ENCODE measurements around the gene HIGD1C.

The HIGD1C gene

GRCh38 chr12:50988871-50989270, 36.5 kb downstream of the HIGD1C start:
- TF ChIP-seq CTCF (IDR thresholded peaks at IDR 0.05) = no peak
- Mint-ChIP-seq H3K4me3 (no peak overlapping the region), H3K27me3 (ENCODE audit: low read depth, poor library complexity) (no peaks in the 10 kb centered on the region), H3K27ac (no peak overlapping the region), H3K9me3 (no peaks in the 10 kb centered on the region), H3K36me3 (ENCODE audit: low read depth) (peaks cover 42% of the 10 kb centered on the region), H3K4me1 (no peaks in the 10 kb centered on the region)
- DNase-seq = no peak

GRCh38 chr12:50990147-50990727, 37.9 kb downstream of the HIGD1C start:
- Mint-ChIP-seq H3K4me3 (no peak overlapping the region), H3K9me3 (no peaks in the 10 kb centered on the region), H3K27me3 (ENCODE audit: low read depth, poor library complexity) (no peaks in the 10 kb centered on the region), H3K4me1 (no peaks in the 10 kb centered on the region), H3K27ac (no peak overlapping the region), H3K36me3 (ENCODE audit: low read depth) (peaks cover 53% of the 10 kb centered on the region)
- TF ChIP-seq CTCF (IDR thresholded peaks at IDR 0.05) = no peak
- DNase-seq = no peak

DNA sequence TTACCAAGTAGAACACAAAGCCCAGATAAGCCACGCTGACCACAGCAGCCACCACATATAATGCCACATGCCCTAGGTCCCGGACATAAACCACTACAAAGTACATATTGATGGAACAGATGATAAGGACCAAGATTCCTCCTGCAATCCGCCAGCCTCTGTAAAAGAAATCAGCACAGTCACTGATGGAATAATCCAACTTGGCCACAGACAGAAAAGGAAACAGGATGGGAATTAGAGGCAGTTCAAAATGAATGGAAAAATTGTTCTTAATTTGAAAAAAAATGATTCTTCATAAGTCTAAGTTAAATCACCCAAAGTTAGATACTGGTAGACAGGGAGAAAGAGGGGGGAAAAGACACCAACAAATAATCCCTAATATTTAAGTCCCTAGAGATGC, 38.4 kb downstream of the HIGD1C start:
- no peak overlapping the region for H3K4me3 Mint-ChIP-seq
- peaks cover 59% of the 10 kb centered on the region for H3K36me3 Mint-ChIP-seq (ENCODE audit: low read depth)
- no peak overlapping the region for H3K27ac Mint-ChIP-seq
- TF ChIP-seq CTCF (IDR thresholded peaks at IDR 0.05) = no peak
- no peaks in the 10 kb centered on the region for H3K9me3 Mint-ChIP-seq
- no peak for DNase-seq
- H3K27me3 Mint-ChIP-seq (ENCODE audit: low read depth, poor library complexity) = no peaks in the 10 kb centered on the region
- H3K4me1 Mint-ChIP-seq = no peaks in the 10 kb centered on the region

GRCh38 chr12:50991291-50991690, 38.9 kb downstream of the HIGD1C start:
- no peak for DNase-seq
- Mint-ChIP-seq H3K27ac (no peak overlapping the region), H3K4me3 (no peak overlapping the region), H3K9me3 (no peaks in the 10 kb centered on the region), H3K4me1 (no peaks in the 10 kb centered on the region), H3K36me3 (ENCODE audit: low read depth) (peaks cover 60% of the 10 kb centered on the region), H3K27me3 (ENCODE audit: low read depth, poor library complexity) (no peaks in the 10 kb centered on the region)
- no peak for TF ChIP-seq CTCF (IDR thresholded peaks at IDR 0.05)

GRCh38 chr12:50992819-50993218, 40.5 kb downstream of the HIGD1C start:
- TF ChIP-seq CTCF (IDR thresholded peaks at IDR 0.05) = no peak
- Mint-ChIP-seq H3K36me3 (ENCODE audit: low read depth) (peaks cover 69% of the 10 kb centered on the region), H3K4me1 (no peaks in the 10 kb centered on the region), H3K9me3 (no peaks in the 10 kb centered on the region), H3K4me3 (no peak overlapping the region), H3K27ac (no peak overlapping the region), H3K27me3 (ENCODE audit: low read depth, poor library complexity) (no peaks in the 10 kb centered on the region)
- DNase-seq = no peak

DNA sequence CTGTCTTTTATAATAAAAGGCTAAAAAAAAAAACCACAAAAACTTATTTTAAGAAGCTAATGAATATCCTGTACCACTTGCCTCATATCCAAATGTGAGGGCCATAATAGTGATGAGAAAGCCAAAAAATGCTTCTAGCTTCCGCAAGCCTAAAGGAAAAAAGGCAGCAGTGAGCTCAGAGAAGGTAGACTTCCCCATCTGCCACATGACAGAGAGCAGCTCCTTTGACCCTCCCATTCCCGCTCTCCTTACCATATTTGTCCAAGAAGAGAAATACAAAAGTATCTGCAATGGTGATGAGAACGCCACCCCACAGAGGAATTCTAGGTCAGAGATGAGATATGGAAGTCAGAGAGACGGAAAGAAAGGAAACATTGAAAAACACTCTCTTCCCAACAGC, 46.7 kb downstream of the HIGD1C start:
- TF ChIP-seq CTCF (IDR thresholded peaks at IDR 0.05) = no peak
- H3K27ac Mint-ChIP-seq = no peak overlapping the region
- H3K9me3 Mint-ChIP-seq = no peaks in the 10 kb centered on the region
- H3K27me3 Mint-ChIP-seq (ENCODE audit: low read depth, poor library complexity) = no peaks in the 10 kb centered on the region
- no peak overlapping the region for H3K4me3 Mint-ChIP-seq
- no peaks in the 10 kb centered on the region for H3K4me1 Mint-ChIP-seq
- DNase-seq = no peak
- peaks cover 70% of the 10 kb centered on the region for H3K36me3 Mint-ChIP-seq (ENCODE audit: low read depth)

All from nephron progenitor cell (in vitro differentiated cells).